Measurements from ENCODE around the gene H1-8.

Gene H1-8

DNA sequence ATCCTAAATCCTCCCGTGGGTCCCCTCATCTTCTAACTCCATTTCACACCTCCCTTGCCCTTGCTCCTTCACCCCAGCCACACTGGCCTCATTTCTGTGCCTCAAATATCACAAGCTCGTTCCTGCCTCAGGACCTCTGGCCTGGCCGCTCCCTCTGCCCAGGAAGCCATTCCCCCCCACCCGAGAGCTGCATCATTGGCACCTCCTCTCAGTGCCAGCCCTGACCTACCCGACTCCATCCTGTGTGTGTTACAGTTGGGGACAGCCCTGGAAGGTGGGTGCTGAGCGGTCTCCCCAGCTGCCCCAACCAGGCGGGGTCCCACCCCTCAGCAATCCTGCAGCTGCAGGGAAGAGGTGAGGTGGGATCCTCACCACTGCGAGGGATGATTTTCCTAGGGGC, 49.0 kb downstream of the H1-8 start:
- TF ChIP-seq, protein P1, sequence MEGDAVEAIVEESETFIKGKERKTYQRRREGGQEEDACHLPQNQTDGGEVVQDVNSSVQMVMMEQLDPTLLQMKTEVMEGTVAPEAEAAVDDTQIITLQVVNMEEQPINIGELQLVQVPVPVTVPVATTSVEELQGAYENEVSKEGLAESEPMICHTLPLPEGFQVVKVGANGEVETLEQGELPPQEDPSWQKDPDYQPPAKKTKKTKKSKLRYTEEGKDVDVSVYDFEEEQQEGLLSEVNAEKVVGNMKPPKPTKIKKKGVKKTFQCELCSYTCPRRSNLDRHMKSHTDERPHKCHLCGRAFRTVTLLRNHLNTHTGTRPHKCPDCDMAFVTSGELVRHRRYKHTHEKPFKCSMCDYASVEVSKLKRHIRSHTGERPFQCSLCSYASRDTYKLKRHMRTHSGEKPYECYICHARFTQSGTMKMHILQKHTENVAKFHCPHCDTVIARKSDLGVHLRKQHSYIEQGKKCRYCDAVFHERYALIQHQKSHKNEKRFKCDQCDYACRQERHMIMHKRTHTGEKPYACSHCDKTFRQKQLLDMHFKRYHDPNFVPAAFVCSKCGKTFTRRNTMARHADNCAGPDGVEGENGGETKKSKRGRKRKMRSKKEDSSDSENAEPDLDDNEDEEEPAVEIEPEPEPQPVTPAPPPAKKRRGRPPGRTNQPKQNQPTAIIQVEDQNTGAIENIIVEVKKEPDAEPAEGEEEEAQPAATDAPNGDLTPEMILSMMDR (IDR thresholded peaks at IDR 0.05): no peak

DNA sequence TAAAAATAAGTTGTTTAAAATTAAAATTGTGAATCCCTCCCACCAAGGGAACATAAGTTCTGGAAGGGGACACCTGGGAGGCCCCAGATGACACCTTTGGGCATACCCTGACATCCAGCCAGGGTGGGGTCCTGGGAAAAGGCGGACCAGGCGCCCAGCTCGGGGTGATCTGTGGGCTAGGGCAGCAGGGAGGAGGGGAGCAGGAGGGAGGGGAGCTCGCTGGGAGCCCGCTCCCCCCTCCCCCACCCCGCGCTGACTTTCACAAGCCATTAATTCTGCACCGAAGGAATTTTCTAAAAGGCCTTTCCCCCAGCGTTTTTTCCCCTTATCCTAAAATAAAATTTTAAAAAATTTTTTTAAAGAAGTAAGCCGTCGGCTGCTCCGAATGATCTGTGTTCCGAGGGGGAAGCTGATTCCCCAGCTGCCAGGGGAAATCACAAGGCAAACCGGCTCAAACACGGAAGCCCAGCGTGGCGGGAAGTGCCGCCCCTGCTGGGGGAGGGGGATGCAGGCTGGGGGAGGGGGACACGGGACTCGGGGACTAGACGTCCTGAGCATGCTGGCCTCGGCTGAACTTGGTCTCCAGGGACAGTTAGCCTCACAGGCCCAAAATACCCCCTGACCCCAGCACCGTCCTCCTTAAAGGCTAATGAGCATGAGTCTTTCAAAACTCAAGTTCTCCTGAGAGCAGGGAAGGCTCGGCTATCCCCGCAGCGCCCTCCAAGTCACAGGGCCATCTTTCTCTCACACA, 49.6 kb downstream of the H1-8 start:
- TF ChIP-seq, protein P1 (IDR thresholded peaks at IDR 0.05): no peak

DNA sequence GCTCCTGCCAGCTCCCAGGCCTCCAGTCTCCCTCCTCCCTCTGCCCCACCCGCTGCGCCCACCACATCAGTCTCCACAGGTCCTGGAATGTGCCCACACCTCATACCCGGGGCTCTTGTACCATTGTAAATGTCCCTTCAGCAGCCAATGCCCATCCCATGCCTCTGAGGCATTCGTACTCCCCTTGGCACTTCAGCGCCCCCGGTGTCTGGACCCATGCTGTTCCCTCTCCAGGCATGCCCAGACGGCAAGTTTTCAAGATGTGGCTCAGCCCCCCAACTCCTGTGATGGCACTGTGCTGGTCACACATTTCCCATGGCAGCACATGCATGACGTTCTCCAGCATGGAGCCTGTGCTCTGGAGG, 50.2 kb downstream of the H1-8 start:
- TF ChIP-seq, protein P1 (IDR thresholded peaks at IDR 0.05): no peak

DNA sequence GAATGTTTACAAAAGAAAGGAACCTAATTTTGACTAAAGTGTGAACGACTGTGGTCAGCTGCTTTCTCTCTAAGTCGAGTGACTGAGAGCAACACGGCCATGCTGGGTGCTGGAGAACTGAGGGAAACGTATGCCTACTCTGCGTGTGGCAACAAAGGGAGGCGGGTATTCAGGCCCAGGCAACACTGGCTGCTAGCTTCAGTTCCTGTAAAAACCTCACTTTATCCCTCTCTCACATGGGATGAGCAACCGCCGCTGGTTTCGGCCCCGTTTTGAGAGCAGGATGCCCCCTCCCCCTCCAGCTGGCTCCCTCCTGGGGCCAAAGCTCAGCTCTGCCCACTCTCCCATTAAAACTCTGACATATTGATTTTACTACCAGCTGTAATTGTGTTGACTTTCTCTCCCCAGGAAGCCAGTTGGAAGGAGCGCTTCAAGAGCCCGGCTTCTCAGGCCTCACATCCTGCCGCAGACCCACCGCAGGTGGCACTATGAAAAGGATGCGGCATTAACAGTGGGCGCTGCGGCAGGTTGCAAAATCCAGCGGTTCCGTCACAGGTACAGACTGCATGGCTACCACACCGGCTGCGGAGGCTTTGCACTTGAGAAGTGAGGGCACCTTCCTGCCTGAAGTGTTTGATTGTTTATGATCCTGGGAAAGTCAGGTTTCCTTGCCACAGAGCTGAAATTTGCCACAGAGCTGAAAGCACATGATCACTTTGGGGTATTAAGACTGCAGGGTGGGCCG, 50.8 kb downstream of the H1-8 start:
- TF ChIP-seq, protein P1 (IDR thresholded peaks at IDR 0.05): no peak

DNA sequence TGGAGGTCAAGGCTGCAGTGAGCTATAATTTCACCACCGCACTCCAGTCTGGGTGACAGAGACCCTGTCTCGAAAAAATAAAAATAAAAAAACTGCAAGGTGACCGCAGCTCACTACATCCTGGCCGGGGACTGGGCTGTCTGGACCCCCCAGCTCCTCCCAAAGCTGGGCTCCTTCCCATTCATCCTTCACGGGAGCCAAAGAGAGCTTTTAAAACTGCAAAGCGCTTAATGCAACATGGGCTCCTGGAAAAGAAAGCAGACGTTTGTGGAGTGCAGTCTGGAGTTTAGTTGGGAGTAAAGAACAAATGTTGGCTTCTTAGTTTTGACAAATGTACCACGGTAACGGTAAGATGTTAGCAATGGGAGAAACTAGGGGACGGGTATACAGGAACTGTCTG, 51.4 kb downstream of the H1-8 start:
- TF ChIP-seq, protein P1 (IDR thresholded peaks at IDR 0.05): no peak

DNA sequence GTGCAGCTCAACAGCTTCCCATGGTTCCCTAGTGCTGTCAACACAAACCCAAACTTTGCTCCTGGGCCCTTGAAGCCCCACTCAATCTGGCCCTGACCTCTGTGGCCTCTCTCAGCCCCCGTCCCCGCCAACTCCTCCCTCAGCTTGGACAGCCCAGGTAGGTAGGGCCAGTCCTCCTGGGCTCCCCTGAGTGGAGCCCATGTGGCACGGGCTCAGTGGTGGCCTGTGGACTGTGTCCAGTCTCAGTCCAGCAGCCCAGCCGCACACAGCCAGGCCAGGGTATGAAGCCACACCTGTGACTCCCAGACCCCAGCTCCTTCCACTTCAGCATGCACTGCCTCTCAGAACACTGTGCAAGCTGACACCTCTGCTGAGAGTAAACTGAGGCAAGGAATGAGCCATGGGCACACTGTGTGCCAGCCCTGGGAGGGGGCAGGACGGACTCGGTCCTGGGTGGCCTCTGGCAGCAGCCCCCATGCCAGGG, 52.0 kb downstream of the H1-8 start:
- TF ChIP-seq, protein P1 (IDR thresholded peaks at IDR 0.05): no peak

DNA sequence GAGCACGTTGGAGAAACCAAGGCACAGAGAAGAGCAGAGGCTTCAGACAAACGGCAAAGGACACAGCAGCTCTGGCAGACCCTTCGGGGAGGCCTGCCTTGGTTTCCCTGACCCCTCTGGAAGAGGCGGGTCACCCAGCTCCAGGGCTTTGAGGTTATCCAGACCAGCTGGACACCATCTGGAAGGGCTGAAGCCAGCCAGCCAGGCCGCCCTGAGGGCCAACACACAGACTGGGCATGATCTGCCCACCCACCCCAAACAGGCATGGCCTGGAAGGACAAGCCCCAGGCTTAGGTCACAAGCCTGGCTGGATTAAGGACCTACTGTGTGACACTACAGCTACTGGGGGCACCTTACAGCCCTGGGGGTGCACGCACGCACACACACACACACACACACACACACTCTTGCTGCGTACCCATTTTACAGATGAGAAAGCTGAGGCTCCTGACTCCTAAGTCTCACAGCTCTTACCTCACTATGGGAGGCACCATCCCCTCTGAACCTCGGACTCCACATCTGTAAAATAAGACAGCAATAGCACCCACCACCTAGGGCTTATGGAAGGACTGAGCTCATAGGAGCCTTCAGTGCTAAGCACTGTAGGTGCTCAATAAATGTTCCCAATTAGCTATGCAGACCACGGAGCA, 52.7 kb downstream of the H1-8 start:
- TF ChIP-seq, protein P1 (IDR thresholded peaks at IDR 0.05): no peak
